Activated CD4-positive, alpha-beta T cell treated with anti-CD3 and anti-CD28 coated beads, Interleukin-2, Interleukin-4, amounts not matched to agents 100 ng/mL and 50 ng/mL, durations not matched to agents 16 hours and 8 hours (primary cell): ENCODE data around the gene S100A8.
A peak's percentile ranks its signal among the peaks of the same experiment; 100 is the strongest.

ENCODE experiments used
- DNase-seq: peaks from one replicate; pipeline ENCODE4 v3.0.0-alpha.2; 2020; ENCODE audit warnings: low spot score

S100A8 gene

DNA sequence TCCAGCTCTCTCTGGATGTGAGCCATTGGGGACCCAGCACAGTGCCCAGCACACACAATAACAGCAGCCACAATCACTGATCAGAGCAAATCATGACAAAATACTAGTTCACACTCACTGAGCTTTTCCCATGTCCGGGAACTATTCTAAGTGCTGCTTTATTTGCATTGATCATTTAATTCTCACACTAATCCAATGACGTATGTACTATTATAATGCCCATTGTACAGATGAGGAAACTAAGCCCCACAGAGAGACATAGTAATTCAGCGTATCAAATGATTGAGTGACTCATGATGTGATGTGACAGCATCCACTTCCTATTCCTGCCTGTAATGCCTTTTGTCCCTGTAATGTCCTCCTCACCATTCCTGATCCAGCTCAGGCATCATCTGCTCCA lies 1.9 kb upstream of the S100A8 start:
- DNase-seq: no peak

- DNase-seq: no peak
Observed at GRCh38 chr1:153392258-153392657, 1.4 kb upstream of the S100A8 start.

- no peak for DNase-seq
Observed at GRCh38 chr1:153389973-153390879, 647 bp downstream of the S100A8 start.

- DNase-seq: no peak
Observed at GRCh38 chr1:153389401-153389800, 1.5 kb downstream of the S100A8 start.

DNA sequence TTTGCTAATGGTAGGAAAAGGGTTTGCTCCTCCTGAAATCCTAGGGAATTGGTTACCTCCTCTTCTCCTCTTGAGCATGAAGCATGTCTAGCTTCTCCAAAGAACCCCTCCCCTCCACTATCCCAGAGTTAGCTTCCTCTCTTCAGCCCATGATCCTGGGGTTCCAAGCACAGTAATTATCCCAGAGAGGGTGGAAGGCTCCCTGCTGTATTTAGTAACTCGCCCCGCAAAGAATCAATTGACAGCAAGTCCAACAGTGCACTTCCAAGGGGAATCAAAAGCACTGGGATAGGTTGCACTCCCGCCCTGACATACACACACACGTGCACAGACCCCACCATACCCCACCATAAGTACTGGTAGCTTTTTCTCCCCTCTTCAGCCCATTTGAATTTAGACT lies 3.1 kb downstream of the S100A8 start:
- DNase-seq: no peak

DNA sequence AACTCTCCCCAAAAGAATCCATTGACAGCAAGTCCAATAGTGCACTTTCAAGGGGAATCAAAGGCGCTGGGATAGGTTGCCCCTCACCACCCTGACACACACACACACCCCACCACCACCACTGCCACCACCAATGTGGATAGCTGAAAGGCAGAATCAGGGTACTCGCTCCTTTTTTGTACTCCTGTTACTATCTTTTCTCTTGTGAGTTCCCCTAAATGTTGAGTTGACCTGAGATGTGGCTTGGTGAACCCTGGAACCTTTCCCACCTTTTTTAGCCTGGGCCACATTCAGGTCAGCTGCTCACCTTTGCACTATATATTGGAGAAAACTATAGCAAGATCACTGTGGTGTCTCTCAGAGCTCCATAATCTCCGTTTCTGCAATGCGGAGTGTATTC lies 3.9 kb downstream of the S100A8 start:
- DNase-seq: no peak

GRCh38 chr1:153386500-153386901 lies 4.4 kb downstream of the S100A8 start:
- DNase-seq: peak; percentile 19

DNA sequence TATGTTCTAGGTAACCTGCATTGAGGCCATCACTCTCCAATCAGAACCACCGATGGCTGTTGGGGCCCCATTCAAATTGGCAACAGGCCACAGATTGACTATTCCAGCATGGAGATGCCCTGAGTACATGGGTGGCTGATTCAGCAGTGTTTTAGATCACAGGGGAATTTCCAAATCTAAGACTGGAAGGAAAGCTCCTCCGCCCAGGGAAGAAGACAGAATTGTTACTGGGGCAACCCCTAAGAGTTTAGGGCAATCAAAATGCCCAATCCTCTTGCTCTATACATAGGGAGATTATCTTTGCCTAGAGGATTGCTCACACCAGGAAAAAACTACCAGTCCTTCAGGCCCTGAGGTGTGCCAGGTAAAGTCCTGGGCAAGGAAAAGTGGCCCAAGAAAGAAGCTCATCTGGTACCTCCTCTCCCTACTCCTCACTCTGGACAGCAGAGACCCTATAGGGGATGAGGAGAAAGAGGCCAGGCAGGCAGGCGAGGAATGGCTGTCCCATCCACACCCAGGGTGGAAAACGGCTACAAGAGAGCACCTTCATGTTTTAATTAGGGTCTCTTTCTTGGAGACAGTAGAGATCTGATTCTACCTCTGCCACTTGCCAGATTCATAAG lies 5.8 kb downstream of the S100A8 start:
- DNase-seq: no peak

GRCh38 chr1:153380711-153381110 lies 10.2 kb downstream of the S100A8 start:
- no peak for DNase-seq

DNA sequence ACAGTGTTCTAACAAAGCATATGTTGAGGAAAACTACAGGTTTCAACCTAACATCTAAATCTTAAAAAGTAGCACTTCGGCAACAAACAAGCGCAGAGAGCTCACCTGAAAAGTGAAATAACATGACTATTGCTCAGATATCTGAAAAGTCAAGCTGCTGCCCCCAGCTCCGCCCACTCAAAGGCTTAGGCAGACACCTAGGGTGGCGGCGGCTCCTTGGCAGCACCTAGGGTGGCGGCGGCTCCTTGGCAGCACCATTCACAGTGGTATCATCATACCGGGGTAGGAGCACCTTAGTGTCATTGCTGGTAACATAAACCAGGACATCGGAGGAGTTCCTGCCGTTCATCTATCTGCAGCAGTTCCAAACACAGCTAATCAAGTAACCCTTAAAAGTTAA lies 11.3 kb downstream of the S100A8 start:
- DNase-seq: no peak

DNA sequence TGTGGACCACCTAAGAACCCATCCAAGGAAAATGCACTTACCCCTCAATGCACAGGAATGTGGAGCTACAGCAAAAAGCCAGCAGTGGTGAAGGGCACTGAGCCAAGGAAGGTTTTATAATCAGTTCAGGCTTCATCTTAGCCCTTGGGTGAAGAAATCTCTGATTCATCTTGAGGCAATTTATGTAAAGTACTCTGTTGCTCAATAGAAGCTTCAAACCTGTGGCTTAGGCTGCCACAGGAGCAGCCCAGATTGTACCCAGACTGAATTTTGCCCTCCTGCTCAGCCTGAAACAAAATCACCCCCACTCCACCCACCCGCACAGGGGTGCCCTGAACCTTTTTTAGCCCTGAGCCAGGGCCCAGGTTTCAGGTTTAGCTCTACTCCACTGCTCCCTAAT lies 15.4 kb downstream of the S100A8 start, which contains the start of gene S100A12:
TSS of gene S100A12 (minus strand) at position 111 of the 400 bp plus-strand sequence. CDS start 1,029 bp downstream, outside the sequence.
- no peak for DNase-seq

GRCh38 chr1:153374071-153374470 lies 16.8 kb downstream of the S100A8 start:
- DNase-seq: no peak

DNA sequence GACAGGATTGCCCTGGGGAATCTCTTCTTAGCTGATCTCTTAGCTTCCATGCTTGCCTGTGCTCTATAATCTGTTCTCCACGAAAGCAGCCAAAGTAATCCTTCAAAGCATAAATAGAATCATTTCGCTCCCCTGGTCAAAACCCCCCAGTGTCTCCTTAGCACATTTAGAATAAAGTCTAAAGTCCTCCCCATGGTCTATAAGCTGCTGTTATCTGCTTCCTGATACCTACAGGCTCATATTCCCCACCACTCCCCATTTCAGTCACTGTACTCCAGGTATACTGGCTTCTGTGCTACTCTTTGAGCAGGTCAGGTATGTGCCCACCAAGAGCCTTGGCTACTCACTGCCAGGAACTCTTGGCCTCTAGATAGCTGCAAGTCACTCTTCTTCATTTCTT lies 18.3 kb downstream of the S100A8 start:
- no peak for DNase-seq

GRCh38 chr1:153371231-153371630 lies 19.6 kb downstream of the S100A8 start:
- DNase-seq: no peak

DNA sequence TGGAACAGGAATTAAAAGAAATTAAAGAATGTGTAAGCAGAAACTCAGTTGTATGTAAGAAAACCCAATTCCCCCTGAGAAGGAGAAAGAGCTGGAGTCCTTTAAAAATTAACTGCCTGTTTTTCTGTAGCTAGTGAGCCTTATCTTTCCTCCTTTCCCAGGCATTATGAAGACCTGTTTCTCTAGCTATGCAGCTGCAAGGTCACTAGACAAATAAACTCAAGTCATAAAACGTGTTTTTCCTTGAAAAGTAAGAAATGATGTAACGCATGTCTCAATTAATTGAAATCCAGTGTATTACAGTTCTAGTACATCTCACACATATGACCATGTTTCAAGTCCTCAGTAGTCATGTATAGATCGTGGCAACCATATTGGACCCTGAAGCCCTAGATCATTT lies 20.7 kb downstream of the S100A8 start:
- DNase-seq: no peak

GRCh38 chr1:153368495-153368894 lies 22.4 kb downstream of the S100A8 start:
- DNase-seq: no peak

- DNase-seq: no peak
Observed at GRCh38 chr1:153367090-153367489, 23.8 kb downstream of the S100A8 start.

DNA sequence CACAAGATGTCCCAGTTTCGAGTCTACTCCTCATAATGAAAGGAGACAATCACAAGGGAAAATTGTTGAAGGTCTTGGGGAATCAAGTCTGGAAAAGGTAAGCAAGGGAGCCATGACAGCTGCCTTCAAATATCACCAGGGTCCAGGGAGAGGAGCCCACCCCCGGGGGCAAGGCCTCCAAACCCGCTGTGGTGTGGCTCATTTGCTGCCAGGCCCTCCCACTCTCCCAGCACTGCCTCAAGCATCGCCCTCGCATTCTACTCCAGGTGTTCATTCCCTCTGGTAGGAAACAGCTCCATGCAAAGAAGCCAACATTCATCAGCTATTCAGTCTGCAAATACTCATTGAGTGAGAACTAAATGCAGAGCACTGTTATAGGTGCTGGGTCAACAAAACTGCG lies 24.6 kb downstream of the S100A8 start:
- no peak for DNase-seq

GRCh38 chr1:153365696-153366095 lies 25.2 kb downstream of the S100A8 start:
- DNase-seq: no peak

DNA sequence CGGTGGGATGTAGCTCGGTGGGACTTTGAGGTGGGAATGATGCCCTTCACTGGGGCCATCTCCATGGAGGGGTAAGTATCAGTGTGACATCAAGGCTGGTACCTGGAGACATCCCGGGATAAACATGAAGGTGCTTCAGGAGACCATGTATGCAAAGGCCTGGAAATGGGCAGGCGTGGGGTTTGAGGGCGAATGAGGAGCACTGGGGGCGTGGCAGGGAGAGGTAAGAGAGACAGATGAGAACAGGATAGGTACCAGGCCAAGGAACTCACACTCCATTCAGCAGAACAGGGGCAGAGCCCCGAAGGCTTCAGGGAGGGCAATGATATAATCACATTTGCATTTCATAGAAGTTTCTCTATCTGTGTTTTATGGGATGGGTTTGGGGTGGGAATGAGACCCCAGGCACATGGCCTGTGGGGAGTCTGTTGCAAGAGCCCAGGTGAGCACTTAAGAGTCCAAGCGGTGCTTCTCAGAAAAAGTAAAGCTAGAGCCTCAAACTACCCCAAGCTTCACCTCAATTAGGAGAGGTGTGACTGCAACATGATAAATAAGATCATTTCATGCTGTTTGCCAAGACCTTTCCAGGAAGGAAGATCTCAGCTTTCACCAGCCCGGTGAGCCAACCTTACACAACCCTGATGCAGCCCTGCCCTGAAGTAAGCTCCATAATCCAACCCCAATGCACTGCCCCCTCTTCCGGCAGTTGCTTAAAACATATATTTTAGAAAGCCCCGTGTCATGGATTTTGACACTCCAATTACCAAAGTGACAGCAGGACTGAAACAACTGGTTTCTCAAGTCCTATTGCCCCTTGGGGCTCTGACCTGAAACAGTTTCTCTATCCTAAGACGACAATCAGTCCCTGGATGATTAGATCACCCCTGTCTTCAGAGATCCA lies 25.9 kb downstream of the S100A8 start:
- DNase-seq: no peak

- no peak for DNase-seq
Observed at GRCh38 chr1:153364156-153364555, 26.7 kb downstream of the S100A8 start.

GRCh38 chr1:153363641-153364040 lies 27.2 kb downstream of the S100A8 start:
- no peak for DNase-seq
